ENCODE data around the gene TTC34.
A peak's percentile ranks its signal among the peaks of the same experiment; 100 is the strongest.
"Not testable (repeated sequence)": the region's sequence is repeated elsewhere in the genome, so short reads cannot be mapped to it uniquely, and the experiment has no call there.

Gene TTC34

DNA sequence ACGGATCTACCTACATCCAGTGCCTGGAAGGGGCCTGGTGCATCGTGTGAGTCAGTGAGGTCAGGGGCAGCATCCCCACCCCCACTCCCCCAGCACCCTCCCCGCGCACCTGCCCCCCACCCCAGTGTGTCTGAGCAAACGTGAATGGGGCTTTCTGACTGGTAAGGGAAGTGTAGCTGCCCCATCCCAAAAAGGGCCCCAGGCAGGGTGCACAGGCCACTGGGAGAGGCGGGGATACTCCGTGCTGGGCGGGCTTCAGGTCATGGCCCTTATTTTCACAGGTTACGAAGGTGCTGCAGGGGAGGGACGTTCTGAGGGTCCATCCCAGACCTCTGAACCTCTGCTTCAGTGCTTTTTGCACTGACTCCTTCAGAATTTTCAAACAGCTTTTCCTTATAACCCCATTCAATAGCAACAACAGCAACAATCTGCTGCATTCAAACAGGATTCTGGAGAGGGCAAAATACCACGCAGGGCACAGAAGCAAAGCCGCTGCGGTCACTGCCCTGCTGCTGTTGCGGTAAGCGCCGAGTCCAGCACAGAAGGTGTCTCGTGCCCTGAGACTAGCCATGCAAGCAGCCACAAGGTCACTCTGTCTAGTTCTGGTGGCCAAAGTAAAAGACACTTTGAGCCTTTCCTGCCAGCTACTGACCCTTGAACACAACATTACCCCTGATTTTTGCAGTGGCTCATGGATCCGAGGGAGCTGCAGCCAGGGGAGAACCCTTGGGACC, 10.3 kb downstream of the TTC34 start:
- no peak for DNase-seq

DNA sequence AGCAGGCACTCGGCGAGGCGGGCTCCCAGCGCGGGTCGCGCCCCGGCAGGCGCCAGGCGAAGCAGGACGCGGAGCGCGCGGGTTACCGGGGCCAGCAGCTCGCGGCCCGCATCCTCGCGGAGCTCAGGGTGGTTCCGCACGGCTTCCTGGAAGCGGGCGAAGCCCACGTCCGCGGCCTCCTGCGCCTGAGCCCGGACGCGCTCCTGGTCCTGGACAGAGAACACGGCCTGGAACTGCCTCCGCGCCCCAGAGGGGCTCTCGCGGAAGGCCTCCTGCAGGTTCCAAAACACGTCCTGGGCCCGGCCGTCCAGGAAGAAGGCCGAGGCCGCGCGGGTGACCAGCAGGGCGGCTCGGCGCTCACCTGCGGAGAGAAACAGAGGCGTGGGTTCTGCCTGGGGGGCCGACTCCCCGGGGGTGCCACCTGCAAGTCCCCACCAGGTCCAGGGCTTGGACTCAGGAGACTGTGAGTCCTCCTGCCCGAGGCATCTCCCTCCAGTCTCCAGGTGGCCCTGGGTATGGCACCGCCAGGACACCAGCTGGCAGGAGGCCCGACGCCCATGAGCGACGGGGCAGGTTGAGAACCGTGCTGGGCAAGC, 11.4 kb downstream of the TTC34 start:
- DNase-seq = no peak

GRCh38 chr1:2789164-2789985, 12.1 kb downstream of the TTC34 start:
- no peak for DNase-seq

GRCh38 chr1:2788506-2789163, 12.9 kb downstream of the TTC34 start:
- DNase-seq = no peak

- DNase-seq = no peak
These were observed 14.2 kb downstream of the TTC34 start for GRCh38 chr1:2787163-2787911.

GRCh38 chr1:2786329-2787162, 14.9 kb downstream of the TTC34 start:
- peak; percentile 3 to 9 for DNase-seq

- DNase-seq = no peak
These were observed 15.7 kb downstream of the TTC34 start for GRCh38 chr1:2785631-2786328.

- no peak for DNase-seq
These were observed 16.5 kb downstream of the TTC34 start for GRCh38 chr1:2784854-2785630.

DNA sequence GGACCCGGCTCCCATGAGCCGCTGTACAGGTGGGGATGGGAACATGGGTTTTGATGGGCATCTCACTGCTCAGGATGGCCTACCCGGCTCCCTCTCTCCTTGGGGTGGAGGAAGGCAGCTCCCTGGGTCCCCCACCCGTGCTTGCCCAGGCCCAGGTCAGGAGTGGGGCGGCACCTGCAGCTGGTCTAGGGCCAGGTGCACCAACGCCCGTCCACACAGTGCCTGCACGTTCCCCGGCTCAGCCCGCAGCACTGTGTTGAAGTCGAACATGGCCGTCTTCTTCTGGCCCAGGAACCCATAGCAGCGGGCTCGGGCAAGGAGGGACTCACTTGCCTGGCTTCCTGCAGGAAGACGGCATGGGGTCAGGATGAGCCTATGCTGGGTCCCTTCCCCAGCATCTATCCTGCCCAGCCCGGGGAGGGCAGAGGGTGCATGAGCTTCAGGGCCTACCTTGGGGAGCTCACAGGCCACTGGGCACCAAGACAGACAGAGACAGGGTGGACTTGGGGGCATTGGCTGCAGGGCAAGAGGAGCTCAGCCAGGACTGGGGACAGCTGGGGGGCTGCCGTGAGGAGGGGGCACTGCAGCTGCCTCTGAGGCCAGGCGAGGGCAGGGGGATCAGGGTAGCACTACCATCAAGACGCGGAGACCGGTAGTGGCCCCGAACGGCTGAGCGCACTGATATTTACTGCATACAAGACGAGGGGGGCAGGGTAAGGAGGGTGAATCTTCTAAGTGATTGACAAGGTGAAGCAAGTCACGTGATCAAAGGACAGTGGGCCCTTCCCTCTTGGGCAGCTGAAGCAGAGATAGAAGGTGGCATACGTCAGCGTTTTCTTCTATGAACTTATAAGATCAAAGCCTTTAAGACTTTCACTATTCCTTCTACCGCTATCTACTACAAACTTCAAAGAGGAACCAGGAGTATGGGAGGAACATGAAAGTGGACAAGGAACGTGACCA, 17.8 kb downstream of the TTC34 start:
- no peak for DNase-seq

DNA sequence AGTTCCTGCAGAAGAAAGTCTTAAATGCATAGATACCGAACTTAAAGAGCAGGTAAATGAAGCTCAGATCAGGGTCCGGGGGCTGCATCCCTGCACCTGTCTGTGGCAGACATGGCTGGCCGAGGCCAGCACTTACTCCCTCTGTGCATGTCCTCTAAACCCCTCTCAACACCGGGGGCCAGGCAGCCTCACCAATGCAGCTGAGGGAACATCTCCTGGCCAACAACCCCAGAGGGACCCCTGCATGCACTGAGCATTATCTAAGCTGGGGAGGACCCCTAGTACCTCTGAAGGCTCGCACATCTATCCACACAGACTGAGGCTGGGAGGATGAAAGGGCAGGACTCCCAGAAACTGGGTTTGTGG, 18.4 kb downstream of the TTC34 start:
- no peak for DNase-seq

DNA sequence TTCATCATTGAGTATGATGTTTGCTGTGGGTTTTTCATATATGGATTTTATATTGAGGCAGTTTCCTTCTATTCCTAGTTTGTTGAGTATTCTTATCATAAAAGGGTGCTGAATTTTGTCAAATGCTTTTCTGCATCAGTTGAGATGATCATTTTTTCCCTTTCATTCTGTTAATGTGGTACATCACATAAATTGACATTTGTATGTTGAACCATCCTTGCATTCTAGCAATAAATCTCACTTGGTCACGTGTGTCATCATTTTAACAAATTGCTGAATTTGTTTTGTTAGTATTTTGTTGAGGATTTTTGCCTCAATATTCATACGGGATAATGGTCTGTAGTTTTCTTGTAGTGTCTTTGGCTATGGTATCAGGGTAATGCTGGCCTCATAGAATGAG, 19.9 kb downstream of the TTC34 start:
- DNase-seq = no peak

GRCh38 chr1:2778220-2778592, 23.3 kb downstream of the TTC34 start:
- no peak for DNase-seq

DNA sequence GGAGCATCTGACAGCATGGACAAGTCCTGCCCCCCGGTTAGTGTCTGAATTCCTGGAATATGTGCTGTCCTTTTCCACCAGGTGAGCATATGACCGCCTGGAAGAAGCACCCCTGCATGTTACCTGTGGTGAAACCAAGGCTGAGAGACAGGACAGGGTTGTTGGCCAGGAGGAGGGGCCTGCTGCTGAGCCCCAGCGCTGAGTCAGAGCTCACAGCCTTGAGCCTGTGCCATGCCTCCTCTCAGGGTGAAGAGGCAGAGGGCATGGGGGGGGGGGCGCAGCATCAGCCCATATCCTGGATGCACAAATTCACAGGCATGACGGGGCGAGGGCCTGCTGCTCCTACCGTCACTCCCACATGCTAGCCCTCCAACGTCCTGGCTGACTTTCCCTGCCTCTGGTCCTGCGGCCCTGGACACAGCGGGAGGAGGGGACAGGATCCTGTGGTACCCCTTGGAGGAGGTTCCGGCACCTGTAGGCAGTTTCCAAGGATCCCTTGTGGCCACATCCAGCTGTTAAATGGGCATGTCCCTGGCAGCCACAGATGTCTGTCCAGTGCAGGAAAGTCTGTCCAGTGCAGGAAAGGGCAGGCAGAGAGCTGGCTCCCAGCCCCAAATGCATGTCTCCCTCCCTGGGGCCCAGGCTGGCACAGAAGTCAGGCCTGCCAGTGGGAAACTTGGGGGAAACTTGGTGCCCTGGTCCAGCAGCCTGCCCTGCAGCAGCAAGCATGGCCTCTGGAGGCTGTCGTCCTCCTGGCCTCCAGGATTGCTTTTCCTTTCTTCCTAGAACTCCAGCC, 23.9 kb downstream of the TTC34 start:
- DNase-seq = no peak

GRCh38 chr1:2775333-2775732, 26.2 kb downstream of the TTC34 start:
- not testable (repeated sequence) for DNase-seq

DNA sequence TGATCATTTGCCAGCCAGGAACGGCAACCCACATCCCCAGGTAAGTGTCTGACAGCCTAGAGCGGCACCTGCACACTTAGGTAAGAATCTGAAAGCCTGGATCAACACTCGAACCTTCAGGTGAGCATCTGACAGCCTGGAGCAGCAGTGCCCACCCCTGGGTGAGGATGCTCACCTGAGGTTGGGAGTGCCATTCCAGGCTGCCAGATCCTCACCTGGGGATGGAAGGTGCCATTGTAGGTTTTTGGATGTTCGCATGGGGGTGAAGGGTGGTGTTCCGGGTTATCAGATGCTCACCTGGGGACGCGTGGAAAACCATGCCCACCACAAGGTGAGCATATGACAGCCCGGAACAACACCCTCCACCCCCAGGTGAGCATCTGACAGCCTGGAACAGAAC, 33.4 kb downstream of the TTC34 start:
- DNase-seq = not testable (repeated sequence)

GRCh38 chr1:2759433-2759832, 42.1 kb downstream of the TTC34 start:
- not testable (repeated sequence) for DNase-seq

GRCh38 chr1:2757519-2757918, 44.0 kb downstream of the TTC34 start:
- not testable (repeated sequence) for DNase-seq

GRCh38 chr1:2755426-2755825, 46.1 kb downstream of the TTC34 start:
- DNase-seq = not testable (repeated sequence)

All from SHP77 (cell line).